Measurements from ENCODE around the gene ZBTB1. TPM values are rescaled to one million over a fixed set of nuclear protein-coding genes. Genes with fewer than 3 reads are reported as not detected.

The ZBTB1 gene
- total and polyA plus RNA-seq, 10 of the 15 experiments (the other 5 are each of a cell fraction or from before 2014, with no cell fraction given), result 12.3 to 127 (median 40.0) TPM

DNA sequence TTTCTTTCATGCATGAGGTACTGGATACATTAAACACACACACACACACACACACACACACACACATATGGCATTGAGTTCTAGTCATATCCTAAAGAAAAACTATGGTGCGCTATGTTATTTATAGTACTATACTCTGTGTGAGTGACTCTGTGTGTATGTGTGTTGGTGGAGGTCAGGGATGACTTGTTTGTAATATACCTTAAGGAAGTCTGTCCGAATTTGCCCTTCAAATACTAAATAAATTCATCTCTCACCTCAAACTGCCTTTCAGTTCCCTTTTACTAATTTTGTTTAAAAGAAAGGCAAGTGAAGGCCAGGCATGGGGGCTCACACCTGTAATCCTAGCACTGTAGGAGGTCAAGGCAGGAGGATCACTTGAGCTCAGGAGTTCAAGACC, 41.4 kb upstream of the ZBTB1 start (continued):
- TF ChIP-seq, protein P1, sequence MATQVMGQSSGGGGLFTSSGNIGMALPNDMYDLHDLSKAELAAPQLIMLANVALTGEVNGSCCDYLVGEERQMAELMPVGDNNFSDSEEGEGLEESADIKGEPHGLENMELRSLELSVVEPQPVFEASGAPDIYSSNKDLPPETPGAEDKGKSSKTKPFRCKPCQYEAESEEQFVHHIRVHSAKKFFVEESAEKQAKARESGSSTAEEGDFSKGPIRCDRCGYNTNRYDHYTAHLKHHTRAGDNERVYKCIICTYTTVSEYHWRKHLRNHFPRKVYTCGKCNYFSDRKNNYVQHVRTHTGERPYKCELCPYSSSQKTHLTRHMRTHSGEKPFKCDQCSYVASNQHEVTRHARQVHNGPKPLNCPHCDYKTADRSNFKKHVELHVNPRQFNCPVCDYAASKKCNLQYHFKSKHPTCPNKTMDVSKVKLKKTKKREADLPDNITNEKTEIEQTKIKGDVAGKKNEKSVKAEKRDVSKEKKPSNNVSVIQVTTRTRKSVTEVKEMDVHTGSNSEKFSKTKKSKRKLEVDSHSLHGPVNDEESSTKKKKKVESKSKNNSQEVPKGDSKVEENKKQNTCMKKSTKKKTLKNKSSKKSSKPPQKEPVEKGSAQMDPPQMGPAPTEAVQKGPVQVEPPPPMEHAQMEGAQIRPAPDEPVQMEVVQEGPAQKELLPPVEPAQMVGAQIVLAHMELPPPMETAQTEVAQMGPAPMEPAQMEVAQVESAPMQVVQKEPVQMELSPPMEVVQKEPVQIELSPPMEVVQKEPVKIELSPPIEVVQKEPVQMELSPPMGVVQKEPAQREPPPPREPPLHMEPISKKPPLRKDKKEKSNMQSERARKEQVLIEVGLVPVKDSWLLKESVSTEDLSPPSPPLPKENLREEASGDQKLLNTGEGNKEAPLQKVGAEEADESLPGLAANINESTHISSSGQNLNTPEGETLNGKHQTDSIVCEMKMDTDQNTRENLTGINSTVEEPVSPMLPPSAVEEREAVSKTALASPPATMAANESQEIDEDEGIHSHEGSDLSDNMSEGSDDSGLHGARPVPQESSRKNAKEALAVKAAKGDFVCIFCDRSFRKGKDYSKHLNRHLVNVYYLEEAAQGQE (IDR thresholded peaks at IDR 0.05; ENCODE audit: low read depth, low read length), result no peak
- TF ChIP-seq RB1 (IDR thresholded peaks at IDR 0.05; ENCODE audit: borderline replicate concordance), result no peak

DNA sequence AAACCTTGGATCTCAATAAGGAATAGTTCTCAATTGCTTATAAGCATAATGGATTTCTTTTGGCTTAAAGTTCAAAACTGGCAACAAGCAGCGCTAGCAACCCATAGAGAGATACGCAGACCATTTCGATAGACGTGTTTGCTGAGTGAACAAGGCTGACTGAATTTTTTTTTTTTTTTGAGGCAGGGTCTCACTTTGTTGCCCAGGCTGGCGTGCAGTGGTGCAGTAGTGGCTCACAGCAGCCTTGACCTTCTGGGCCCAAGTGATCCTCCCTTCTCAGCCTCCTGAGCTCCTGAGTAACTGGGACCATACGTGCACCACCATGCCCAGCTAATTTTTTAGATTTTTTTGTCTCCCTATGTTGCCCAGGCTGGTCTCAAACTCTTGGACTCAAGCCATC, 40.7 kb upstream of the ZBTB1 start:
- POLR2A ChIA-PET, result interaction anchor here (0.9 to 2.7 kb wide), 8 partner anchors 12 to 127 kb away, joined by 3 to 19 read pairs (median 4); partner anchors contain the start of gene MTHFD1
- intact Hi-C loops (cut with micrococcal nuclease; ENCODE audit: unreplicated experiment) (loop anchor here (2.0 kb wide), 1 partner anchor 19 kb away; no protein-coding TSS in a partner anchor), in situ Hi-C loops (cut with MboI) (no loop called here)
- no peaks in the 10 kb centered on the region for H3K9me3 ChIP-seq (replicated peaks; ENCODE audit: control insufficient read depth, insufficient read depth, low read length)
- CTCF ChIA-PET, result interaction anchor here (0.6 to 6.4 kb wide), 18 partner anchors 12 to 251 kb away, joined by 3 to 60 read pairs (median 4); no protein-coding TSS in a partner anchor
- no peak for ATAC-seq
- DNase-seq (ENCODE audit: low read depth, low spot score), result no peak
- H4K20me1 ChIP-seq (ENCODE audit: control insufficient read depth, insufficient read depth), result no peaks in the 10 kb centered on the region
- no peaks in the 10 kb centered on the region for H3K27me3 ChIP-seq (replicated peaks in 1 of 2; ENCODE audit: control insufficient read depth in 2 of 2, insufficient read depth in 2 of 2, low read length in 1 of 2)
- no peak for FAIRE-seq
- SMC1A ChIA-PET (ENCODE audit: uncharacterized antibody, unreplicated experiment), result interaction anchor here (0.6 to 6.2 kb wide), 18 partner anchors 10 to 788 kb away, joined by 3 to 95 read pairs (median 6); no protein-coding TSS in a partner anchor
- TF ChIP-seq ZSCAN29 (IDR thresholded peaks at IDR 0.05), result no peak
- TF ChIP-seq, protein P2, sequence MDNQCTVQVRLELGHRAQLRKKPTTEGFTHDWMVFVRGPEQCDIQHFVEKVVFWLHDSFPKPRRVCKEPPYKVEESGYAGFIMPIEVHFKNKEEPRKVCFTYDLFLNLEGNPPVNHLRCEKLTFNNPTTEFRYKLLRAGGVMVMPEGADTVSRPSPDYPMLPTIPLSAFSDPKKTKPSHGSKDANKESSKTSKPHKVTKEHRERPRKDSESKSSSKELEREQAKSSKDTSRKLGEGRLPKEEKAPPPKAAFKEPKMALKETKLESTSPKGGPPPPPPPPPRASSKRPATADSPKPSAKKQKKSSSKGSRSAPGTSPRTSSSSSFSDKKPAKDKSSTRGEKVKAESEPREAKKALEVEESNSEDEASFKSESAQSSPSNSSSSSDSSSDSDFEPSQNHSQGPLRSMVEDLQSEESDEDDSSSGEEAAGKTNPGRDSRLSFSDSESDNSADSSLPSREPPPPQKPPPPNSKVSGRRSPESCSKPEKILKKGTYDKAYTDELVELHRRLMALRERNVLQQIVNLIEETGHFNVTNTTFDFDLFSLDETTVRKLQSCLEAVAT (IDR thresholded peaks at IDR 0.05), result peak; percentile 60; the same call in 1 of the 2 replicates
- 0 out of 2 replicates have a peak, but pooled peaks have one; percentile 4 for TF ChIP-seq POLR2AphosphoS2 (IDR thresholded peaks at IDR 0.05; ENCODE audit: low read depth, low read length)
- H3K4me1 ChIP-seq (ENCODE audit: control insufficient read depth, insufficient read depth, low read length), result peaks cover 33% of the 10 kb centered on the region
- RAD21 ChIA-PET (ENCODE audit: unreplicated experiment), result interaction anchor here (0.8 to 2.4 kb wide), 12 partner anchors 10 to 120 kb away, joined by 3 to 11 read pairs (median 6); partner anchors contain the start of gene ZBTB25
- no peak overlapping the region for H3K27ac ChIP-seq (ENCODE audit: control insufficient read depth, insufficient read depth)
- no TSS peak for BruUV-seq (replicated peaks)
- peak overlapping the region; percentile 79; the same call in 1 of the 2 replicates for H3K4me3 ChIP-seq
- H3K9ac ChIP-seq (ENCODE audit: control insufficient read depth, insufficient read depth, low read length), result no peak overlapping the region
- H3K36me3 ChIP-seq (ENCODE audit: control insufficient read depth in 2 of 2, insufficient read depth in 2 of 2, low read length in 1 of 2), result peaks cover 0 to 8% of the 10 kb centered on the region in 2 experiments; a peak in 2 of 4 replicates
- H2AFZ ChIP-seq (ENCODE audit: control insufficient read depth, low read depth, low read length), result no peak overlapping the region
- no peaks in the 10 kb centered on the region for H3K79me2 ChIP-seq (ENCODE audit: control insufficient read depth, insufficient read depth, low read length)
- H3K4me2 ChIP-seq (ENCODE audit: control insufficient read depth, insufficient read depth), result peak overlapping the region; percentile 94
- 99% methylated on average over 6 of the region's 6 CpGs for WGBS (ENCODE audit: insufficient coverage, insufficient replicate concordance, low lambda C conversion rate, missing lambda C conversion rate)

Measured in GM12878 (cell line).